NCI-H345 (cell line): ENCODE results near the gene ACVR2A.

Experiments
- DNase-seq: peaks from one replicate; lab custom pipeline; 2025; lab: John Stamatoyannopoulos, UW

ACVR2A gene

DNA sequence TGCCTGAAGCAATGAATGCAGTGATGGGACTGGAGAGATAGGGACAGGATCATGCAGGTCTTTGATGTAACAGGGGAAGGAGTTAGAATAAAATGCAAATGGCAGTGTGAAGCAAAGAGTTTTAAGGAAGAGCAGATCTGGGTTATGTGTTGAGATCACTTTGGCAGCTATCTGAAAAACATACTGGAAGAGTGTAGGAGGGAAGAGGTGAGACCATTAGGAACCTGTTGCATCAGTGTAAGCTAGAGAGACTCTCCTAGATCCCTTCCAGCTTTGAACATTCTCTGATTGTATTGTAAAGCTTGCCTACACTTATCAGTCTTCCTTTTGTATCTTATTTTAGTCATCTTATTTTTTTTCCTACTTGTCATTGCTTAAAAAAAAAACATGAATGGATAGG, 10.5 kb downstream of the ACVR2A start:
- no peak for DNase-seq

DNA sequence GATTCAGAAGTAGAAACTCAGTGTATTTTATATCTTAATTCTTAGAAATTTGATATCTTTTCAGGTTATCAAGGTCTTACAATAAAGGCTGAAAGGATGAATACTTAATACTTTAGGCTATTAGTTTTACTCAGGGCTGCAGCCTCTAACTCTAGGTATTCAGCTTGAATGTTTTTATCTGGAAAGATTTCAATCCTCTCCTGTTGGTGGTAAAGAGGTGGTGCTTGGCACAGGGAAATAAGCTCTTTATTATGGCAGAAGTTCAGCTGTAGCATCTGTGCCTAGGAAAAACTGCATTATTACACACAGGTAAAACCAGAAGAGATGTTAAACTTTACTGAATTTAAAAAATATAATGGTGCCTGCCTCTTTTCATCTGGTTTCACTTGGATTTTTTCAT, 11.1 kb downstream of the ACVR2A start:
- no peak for DNase-seq

DNA sequence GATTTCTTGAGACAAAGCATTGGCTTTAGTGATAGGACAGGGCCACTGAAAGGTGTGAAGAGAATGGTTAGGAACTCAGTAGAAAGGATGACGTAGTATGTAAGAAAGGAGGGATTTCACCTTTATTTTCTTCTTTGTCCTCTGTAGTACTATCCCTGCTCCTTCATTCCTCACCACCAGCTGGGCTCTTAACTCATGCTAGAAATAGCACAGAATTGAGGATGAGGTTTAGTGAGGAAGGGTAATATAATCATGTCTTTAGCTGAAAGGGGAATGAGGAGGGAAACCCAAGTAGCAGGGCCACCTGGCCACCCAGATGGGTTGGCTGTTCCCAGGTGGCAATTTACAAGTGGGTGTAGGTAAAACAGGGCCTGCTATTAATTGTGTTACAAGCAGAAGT, 15.2 kb downstream of the ACVR2A start:
- DNase-seq, result peak; percentile 9

GRCh38 chr2:147862859-147863516, 18.2 kb downstream of the ACVR2A start:
- DNase-seq, result no peak

- DNase-seq, result no peak
Observed at GRCh38 chr2:147863835-147864234, 19.0 kb downstream of the ACVR2A start.

DNA sequence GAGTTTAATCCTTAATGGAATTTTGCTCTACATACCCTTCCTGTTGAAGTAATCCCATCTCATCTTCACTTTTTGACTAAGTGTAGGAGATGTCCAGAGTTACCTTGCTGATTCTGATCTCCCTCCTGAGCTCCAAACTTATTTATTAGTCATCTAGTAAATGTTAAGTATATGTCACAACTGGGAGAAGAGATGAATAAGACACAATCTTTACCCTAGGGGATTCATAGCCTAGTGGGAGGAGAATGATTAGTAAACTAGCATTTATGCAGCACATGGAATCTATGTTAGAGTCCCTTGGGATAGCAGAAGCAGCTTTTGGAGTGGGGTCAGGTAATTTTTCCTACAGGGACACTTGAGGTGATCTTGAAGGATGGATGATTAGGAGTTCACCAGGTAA, 20.7 kb downstream of the ACVR2A start:
- DNase-seq, result no peak

DNA sequence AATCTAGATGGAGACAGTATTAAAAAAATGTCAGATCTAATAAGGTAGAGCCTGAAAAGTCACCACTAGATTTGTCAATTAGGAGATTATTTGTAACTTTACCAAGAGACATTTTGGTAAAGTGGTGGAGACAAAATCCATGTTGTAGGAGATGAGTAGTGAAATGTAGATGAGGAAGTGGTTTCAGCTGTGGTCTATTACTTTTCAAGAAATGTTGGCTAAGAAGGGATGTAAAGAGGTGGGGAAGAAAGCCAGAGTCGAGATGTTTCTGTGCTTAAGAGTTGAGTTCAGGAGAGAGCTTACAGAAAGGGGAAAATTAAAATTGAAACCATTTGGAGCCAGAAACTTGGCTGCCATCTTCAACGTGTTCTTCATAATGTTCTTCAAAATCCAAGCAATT, 22.2 kb downstream of the ACVR2A start:
- no peak for DNase-seq

- no peak for DNase-seq
Observed at GRCh38 chr2:147869934-147870333, 25.1 kb downstream of the ACVR2A start.

DNA sequence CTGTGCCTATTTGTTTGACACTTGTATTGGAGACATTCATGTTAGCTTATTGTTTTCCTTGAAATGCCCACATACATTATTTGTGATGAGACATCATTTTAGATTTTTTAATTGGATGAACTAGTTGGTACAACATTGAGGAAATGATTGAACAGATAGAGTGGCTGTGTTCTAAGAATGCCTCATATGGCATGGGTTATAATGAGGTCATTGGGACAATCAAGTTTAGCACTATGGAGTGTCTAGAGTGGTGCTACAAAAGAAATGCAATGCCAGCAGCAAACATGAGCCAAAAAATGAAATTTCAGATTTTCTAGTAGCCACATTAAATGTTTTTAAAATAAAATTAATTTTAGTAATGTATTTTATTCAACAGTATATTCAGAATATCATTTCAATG, 28.1 kb downstream of the ACVR2A start:
- DNase-seq, result no peak

DNA sequence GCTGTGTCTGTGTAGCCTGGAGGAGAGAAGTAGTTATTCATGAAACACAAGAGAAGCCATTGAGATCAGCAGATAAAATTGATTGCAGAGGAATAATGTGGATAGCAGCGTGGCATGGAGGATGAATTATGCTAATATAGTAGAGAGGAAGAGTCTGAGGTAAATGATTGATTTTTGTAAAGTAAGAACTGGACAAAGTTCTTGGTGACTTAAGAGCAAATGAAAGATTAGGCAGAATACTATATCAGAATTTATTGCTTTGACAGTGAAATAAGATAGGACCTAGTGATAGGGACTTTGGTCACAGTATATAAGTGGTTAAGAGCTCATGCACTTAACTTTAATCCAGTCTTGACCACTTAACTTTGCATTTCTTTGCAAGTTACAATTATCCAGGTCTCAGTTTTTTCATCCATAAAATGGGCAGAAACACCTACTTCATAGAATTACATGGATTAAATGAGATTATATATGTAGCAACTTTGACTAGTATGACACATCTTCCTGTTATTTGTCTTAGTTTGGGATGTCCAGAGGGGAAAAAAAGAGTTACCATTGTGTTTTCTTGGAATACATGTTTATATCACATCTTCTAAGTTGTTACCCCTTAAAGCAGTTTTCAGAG, 29.1 kb downstream of the ACVR2A start:
- DNase-seq, result no peak

GRCh38 chr2:147879846-147880245, 35.0 kb downstream of the ACVR2A start:
- no peak for DNase-seq

DNA sequence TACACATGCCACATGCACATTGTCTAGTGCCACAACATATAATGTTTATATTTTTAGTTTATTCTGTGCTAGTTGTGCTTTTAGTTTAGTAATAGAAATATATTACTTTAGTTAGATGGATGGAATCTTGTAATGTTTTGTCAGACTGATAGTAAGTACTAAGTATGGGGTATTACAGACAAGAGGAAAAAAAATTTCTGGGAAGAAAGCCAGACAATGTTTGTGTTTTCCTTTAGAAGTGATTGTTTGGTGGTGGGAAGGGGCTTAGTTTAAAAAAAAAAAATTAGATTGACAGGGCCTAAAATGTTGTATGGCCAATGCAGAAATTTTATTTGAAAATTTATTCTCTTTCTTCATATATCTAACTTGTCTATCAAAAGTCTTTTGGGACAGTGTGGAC, 37.8 kb downstream of the ACVR2A start:
- DNase-seq, result no peak

GRCh38 chr2:147884830-147885229, 40.0 kb downstream of the ACVR2A start:
- DNase-seq, result no peak

DNA sequence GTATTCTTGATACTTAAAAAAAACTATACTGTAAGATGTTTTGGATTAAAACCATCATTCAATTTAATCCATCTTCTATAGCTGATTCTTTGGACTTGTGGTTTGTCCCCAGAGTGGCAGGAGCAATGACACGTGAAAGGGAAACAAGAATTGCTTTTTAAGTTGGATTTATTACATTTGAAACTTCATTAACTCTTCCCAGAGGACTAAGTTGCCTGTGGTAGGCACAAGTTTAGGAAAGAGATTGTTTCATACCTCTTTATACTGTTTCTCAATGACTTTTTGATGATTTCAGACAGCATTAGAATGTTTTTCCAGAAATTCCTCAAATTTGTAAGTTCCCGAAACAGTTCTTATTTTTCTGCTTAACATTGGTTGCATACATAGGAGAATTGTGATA, 41.3 kb downstream of the ACVR2A start:
- no peak for DNase-seq

- no peak for DNase-seq
Observed at GRCh38 chr2:147888680-147889079, 43.9 kb downstream of the ACVR2A start.

- no peak for DNase-seq
Observed at GRCh38 chr2:147904051-147904450, 59.2 kb downstream of the ACVR2A start.

DNA sequence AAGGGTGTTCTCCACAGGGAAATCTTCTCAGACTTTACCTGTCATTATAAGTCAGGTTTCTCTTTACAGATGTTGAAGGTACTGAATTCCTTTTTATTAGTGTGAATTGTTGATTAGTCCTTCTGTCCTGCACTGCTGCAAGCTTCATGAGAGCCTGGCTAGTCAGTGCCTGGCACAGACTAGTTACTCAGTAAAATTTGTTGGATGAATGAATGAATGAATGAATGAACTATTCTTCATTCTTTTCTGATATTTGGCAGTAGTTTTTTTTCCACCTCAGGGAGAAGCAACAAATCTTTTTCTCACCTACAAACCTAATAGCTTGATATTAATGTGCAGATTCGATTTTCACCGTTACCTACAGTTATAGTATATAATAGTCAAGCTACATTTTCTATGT, 64.3 kb downstream of the ACVR2A start:
- no peak for DNase-seq

DNA sequence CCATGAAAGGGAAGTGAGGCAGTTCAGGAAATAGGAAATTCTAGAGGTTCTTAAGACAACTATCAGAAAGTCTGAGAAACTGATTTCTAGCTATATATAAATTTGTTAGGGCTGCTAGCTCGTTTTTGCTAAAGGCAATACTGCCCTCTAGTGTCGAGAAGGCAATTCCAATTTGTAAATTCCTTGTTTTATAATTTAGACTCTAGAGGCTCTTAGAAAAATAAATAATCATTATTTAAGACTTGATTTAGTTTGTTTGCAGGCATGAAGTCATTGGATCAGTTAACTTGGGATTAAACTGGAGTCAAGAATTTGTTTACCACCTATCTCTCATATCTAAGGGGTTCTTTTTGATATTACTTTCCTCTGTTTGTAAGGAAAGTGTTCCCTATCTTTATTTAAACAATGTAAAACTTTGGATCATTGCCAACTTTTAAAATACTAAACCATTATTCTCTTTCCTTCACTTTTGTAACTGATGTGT, 66.2 kb downstream of the ACVR2A start:
- DNase-seq, result peak; percentile 62

GRCh38 chr2:147913701-147914480, 69.1 kb downstream of the ACVR2A start:
- peak; percentile 2 for DNase-seq

DNA sequence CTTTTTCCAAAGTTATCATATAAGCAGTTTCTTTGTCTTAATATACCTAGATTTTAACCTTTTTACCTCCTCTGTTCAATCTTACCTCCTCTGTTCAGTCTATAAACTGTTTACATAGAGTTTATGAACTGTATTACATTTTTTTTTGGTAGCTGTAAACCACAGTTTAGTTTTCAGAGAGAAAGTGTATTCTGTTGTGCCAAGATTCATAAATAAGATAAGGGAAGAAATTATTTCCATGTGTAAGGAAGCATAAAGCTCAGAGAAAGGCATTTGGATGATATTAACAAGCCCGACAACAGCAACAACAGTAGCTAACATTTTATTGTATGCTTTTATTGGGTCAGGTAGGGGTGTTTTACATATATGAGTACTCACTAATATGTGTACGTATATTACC, 71.2 kb downstream of the ACVR2A start:
- DNase-seq, result no peak

DNA sequence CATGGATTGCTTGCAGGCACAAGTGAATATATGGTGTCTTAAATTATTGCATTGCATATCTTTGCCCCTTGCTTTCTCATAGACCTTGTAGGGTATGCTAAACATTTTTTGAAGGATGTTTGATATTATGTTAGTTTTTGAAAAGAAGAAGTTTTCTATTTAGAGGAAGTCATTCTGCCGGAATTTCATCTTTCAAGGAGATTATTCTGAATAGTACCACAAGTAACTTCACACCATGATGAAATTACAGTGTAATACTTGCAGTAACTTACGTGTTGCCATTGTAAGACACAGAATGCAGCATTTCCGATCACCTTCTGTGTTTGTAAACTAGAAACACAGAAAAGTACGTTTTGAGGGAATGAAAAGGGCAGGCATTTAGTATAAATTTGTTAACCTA, 71.9 kb downstream of the ACVR2A start:
- no peak for DNase-seq

DNA sequence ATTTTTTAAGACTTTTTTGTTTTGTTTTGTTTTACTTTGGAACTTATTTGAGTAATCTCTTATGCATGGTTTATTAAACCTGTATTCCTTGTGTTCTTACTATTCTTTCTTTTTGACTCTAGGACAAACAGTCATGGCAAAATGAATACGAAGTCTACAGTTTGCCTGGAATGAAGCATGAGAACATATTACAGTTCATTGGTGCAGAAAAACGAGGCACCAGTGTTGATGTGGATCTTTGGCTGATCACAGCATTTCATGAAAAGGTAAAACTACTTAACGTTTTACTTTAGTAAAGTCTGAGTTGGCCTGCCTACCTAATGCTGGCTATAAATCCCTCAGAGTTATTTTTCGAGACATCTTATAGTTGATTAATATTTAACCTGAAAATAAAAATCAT, 72.3 kb downstream of the ACVR2A start:
- no peak for DNase-seq

- no peak for DNase-seq
Observed at GRCh38 chr2:147923846-147924245, 79.0 kb downstream of the ACVR2A start.
